ENCODE results near the gene COPS4. TPM values are rescaled to one million over a fixed set of nuclear protein-coding genes. Genes with fewer than 3 reads are reported as not detected.
"Not testable (repeated sequence)": the region's sequence is repeated elsewhere in the genome, so short reads cannot be mapped to it uniquely, and the experiment has no call there.

Gene COPS4
- total RNA-seq, 2 experiments from 2014 or later = 26.0 to 27.6 TPM

GRCh38 chr4:83022724-83023450, 12.1 kb upstream of the COPS4 start:
- intact Hi-C loops (cut with DNase I, micrococcal nuclease) = no loop called here
- Histone ChIP-seq H3K27ac (ENCODE audit: low read depth in 1 of 2, low read length in 2 of 2) (no peak overlapping the region), H3K36me3 (ENCODE audit: insufficient read depth, low read length) (no peaks in the 10 kb centered on the region), H3K4me3 (ENCODE audit: low read length) (no peak overlapping the region), H3K4me1 (ENCODE audit: insufficient read depth, low read length) (no peaks in the 10 kb centered on the region), H3K27me3 (ENCODE audit: control insufficient read depth in 1 of 2, insufficient read depth in 2 of 2, low read length in 2 of 2) (no peaks in the 10 kb centered on the region), H3K9me3 (ENCODE audit: control insufficient read depth in 1 of 2, insufficient read depth in 1 of 2, low read length in 2 of 2) (peaks cover 0 to 12% of the 10 kb centered on the region in 2 experiments)
- Mint-ChIP-seq H3K4me1 (ENCODE audit: low read depth) (no peaks in the 10 kb centered on the region), H3K4me3 (no peak overlapping the region), H3K27me3 (peaks cover 4% of the 10 kb centered on the region), H3K36me3 (ENCODE audit: low read depth) (no peaks in the 10 kb centered on the region), H3K27ac (no peak overlapping the region), H3K9me3 (peaks cover 2% of the 10 kb centered on the region)
- ChIA-PET CTCF (no interaction called here), POLR2A (no interaction called here)
- ATAC-seq (ENCODE audit: poor library complexity) (no peak), DNase-seq (no peak)
- TF ChIP-seq CTCF (IDR thresholded peaks at IDR 0.05) = no peak

- H3K4me1 Mint-ChIP-seq (ENCODE audit: low read depth); H3K36me3 Mint-ChIP-seq (ENCODE audit: low read depth); H3K27ac Mint-ChIP-seq; H3K4me3 ChIP-seq (ENCODE audit: low read length); H3K36me3 ChIP-seq (ENCODE audit: insufficient read depth, low read length); DNase-seq; POLR2A ChIA-PET; intact Hi-C loops (cut with DNase I, micrococcal nuclease); ATAC-seq (ENCODE audit: poor library complexity); H3K9me3 Mint-ChIP-seq; H3K4me3 Mint-ChIP-seq; H3K4me1 ChIP-seq (ENCODE audit: insufficient read depth, low read length); H3K27me3 ChIP-seq (ENCODE audit: control insufficient read depth in 1 of 2, insufficient read depth in 2 of 2, low read length in 2 of 2); H3K27ac ChIP-seq (ENCODE audit: low read depth in 1 of 2, low read length in 2 of 2); CTCF ChIA-PET; H3K27me3 Mint-ChIP-seq: not testable (repeated sequence)
- H3K9me3 ChIP-seq (ENCODE audit: control insufficient read depth in 1 of 2, insufficient read depth in 1 of 2, low read length in 2 of 2) = peaks cover 0 to 12% of the 10 kb centered on the region in 2 experiments
These were observed 11.4 kb upstream of the COPS4 start for GRCh38 chr4:83023599-83023998.

GRCh38 chr4:83024233-83024632, 10.8 kb upstream of the COPS4 start:
- H3K36me3 Mint-ChIP-seq (ENCODE audit: low read depth) = no peaks in the 10 kb centered on the region
- no peak for ATAC-seq (ENCODE audit: poor library complexity)
- Histone ChIP-seq H3K4me1 (ENCODE audit: insufficient read depth, low read length) (no peaks in the 10 kb centered on the region), H3K4me3 (ENCODE audit: low read length) (no peak overlapping the region), H3K27me3 (ENCODE audit: control insufficient read depth in 1 of 2, insufficient read depth in 2 of 2, low read length in 2 of 2) (no peaks in the 10 kb centered on the region), H3K36me3 (ENCODE audit: insufficient read depth, low read length) (no peaks in the 10 kb centered on the region), H3K9me3 (ENCODE audit: control insufficient read depth in 1 of 2, insufficient read depth in 1 of 2, low read length in 2 of 2) (peaks cover 0 to 12% of the 10 kb centered on the region in 2 experiments), H3K27ac (ENCODE audit: low read depth in 1 of 2, low read length in 2 of 2) (no peak overlapping the region)
- TF ChIP-seq CTCF (IDR thresholded peaks at IDR 0.05) = no peak
- no peaks in the 10 kb centered on the region for H3K4me1 Mint-ChIP-seq (ENCODE audit: low read depth)
- intact Hi-C loops (cut with DNase I, micrococcal nuclease) = no loop called here
- H3K9me3 Mint-ChIP-seq = peaks cover 2% of the 10 kb centered on the region
- no peak overlapping the region for H3K27ac Mint-ChIP-seq
- DNase-seq = no peak
- H3K27me3 Mint-ChIP-seq = peaks cover 11% of the 10 kb centered on the region
- POLR2A ChIA-PET = no interaction called here
- CTCF ChIA-PET = no interaction called here
- H3K4me3 Mint-ChIP-seq = no peak overlapping the region

GRCh38 chr4:83025563-83025962, 9.4 kb upstream of the COPS4 start:
- no peak overlapping the region for H3K27ac Mint-ChIP-seq
- no peaks in the 10 kb centered on the region for H3K4me1 Mint-ChIP-seq (ENCODE audit: low read depth)
- Histone ChIP-seq H3K9me3 (ENCODE audit: control insufficient read depth in 1 of 2, insufficient read depth in 1 of 2, low read length in 2 of 2) (peaks cover 0 to 12% of the 10 kb centered on the region in 2 experiments), H3K36me3 (ENCODE audit: insufficient read depth, low read length) (no peaks in the 10 kb centered on the region), H3K4me1 (ENCODE audit: insufficient read depth, low read length) (no peaks in the 10 kb centered on the region), H3K27me3 (ENCODE audit: control insufficient read depth in 1 of 2, insufficient read depth in 2 of 2, low read length in 2 of 2) (no peaks in the 10 kb centered on the region), H3K4me3 (ENCODE audit: low read length) (no peak overlapping the region), H3K27ac (ENCODE audit: low read depth in 1 of 2, low read length in 2 of 2) (no peak overlapping the region)
- CTCF ChIA-PET = interaction anchor here (0.7 kb wide), 1 partner anchor 255 kb away, joined by 3 read pairs; no protein-coding TSS in a partner anchor
- intact Hi-C loops (cut with DNase I, micrococcal nuclease) = no loop called here
- POLR2A ChIA-PET = interaction anchor here (2.1 kb wide), 1 partner anchor 9 kb away, joined by 6 read pairs; the partner anchor contains the start of gene COPS4
- H3K4me3 Mint-ChIP-seq = no peak overlapping the region
- DNase-seq = no peak
- H3K9me3 Mint-ChIP-seq = peaks cover 2% of the 10 kb centered on the region
- no peak for TF ChIP-seq CTCF (IDR thresholded peaks at IDR 0.05)
- H3K27me3 Mint-ChIP-seq = peaks cover 11% of the 10 kb centered on the region
- H3K36me3 Mint-ChIP-seq (ENCODE audit: low read depth) = no peaks in the 10 kb centered on the region
- ATAC-seq (ENCODE audit: poor library complexity) = no peak

Data from CD4-positive, alpha-beta T cell (primary cell).